ENCODE measurements around the gene TFEB. TPM values are rescaled to one million over a fixed set of nuclear protein-coding genes. Genes with fewer than 3 reads are reported as not detected.

The TFEB gene
- total RNA-seq, 4 donors from 2014 or later = 23.0 to 39.0 (median 34.9) TPM

GRCh38 chr6:41642960-41643898, 92.2 kb downstream of the TFEB start:
- TF ChIP-seq CTCF (IDR thresholded peaks at IDR 0.05) (no peak), POLR2A (IDR thresholded peaks at IDR 0.05) (no peak)
- H3K4me1 ChIP-seq = peaks cover 6 to 11% of the 10 kb centered on the region in 2 donors
- intact Hi-C loops (cut with DNase I) = no loop called here

GRCh38 chr6:41642090-41642959, 93.1 kb downstream of the TFEB start:
- no peaks in the 10 kb centered on the region for H3K36me3 ChIP-seq
- 72% methylated on average over 11 of the region's 11 CpGs for WGBS, 2 donors
- H3K4me1 ChIP-seq = peaks cover 10 to 20% of the 10 kb centered on the region in 2 donors
- DNase-seq = no peak
- no peak overlapping the region for H3K4me3 ChIP-seq (replicated peaks in 1 of 3)
- TF ChIP-seq POLR2A (IDR thresholded peaks at IDR 0.05) (no peak), CTCF (IDR thresholded peaks at IDR 0.05) (no peak)
- no peaks in the 10 kb centered on the region for H3K9me3 ChIP-seq
- no peak overlapping the region for H3K27ac ChIP-seq
- H3K27me3 ChIP-seq = no peaks in the 10 kb centered on the region
- intact Hi-C loops (cut with DNase I) = no loop called here

More at GRCh38 chr6:41642960-41643898, 92.2 kb downstream of the TFEB start:
- H3K4me3 ChIP-seq (replicated peaks in 1 of 3) = no peak overlapping the region
- 75 to 78% methylated on average over 10 of the region's 10 CpGs for WGBS, 2 donors
- no peaks in the 10 kb centered on the region for H3K36me3 ChIP-seq
- no peak for DNase-seq
- no peaks in the 10 kb centered on the region for H3K9me3 ChIP-seq
- no peaks in the 10 kb centered on the region for H3K27me3 ChIP-seq
- H3K27ac ChIP-seq = no peak overlapping the region

- H3K27me3 ChIP-seq = peaks cover 5% of the 10 kb centered on the region
- TF ChIP-seq CTCF (IDR thresholded peaks at IDR 0.05) (no peak), POLR2A (IDR thresholded peaks at IDR 0.05) (no peak)
- H3K4me3 ChIP-seq (replicated peaks in 1 of 3) = no peak overlapping the region
- H3K36me3 ChIP-seq = no peaks in the 10 kb centered on the region
- WGBS, 2 donors = 86 to 91% methylated on average over 9 of the region's 9 CpGs
- peaks cover 19 to 28% of the 10 kb centered on the region in 2 donors for H3K4me1 ChIP-seq
- no peak overlapping the region for H3K27ac ChIP-seq
- intact Hi-C loops (cut with DNase I) = no loop called here
- no peaks in the 10 kb centered on the region for H3K9me3 ChIP-seq
- no peak for DNase-seq
Observed at GRCh38 chr6:41641352-41641925, 94.0 kb downstream of the TFEB start.

- Histone ChIP-seq H3K9me3 (no peaks in the 10 kb centered on the region), H3K36me3 (no peaks in the 10 kb centered on the region), H3K27me3 (peaks cover 6% of the 10 kb centered on the region), H3K4me1 (peaks cover 19 to 28% of the 10 kb centered on the region in 2 donors), H3K4me3 (replicated peaks in 1 of 3) (no peak overlapping the region), H3K27ac (no peak overlapping the region)
- no peak for TF ChIP-seq CTCF (IDR thresholded peaks at IDR 0.05)
- no peak for TF ChIP-seq POLR2A (IDR thresholded peaks at IDR 0.05)
- DNase-seq = no peak
- intact Hi-C loops (cut with DNase I) = no loop called here
- WGBS, 2 donors = 81 to 85% methylated on average over 4 to 7 of the region's 7 CpGs
Observed at GRCh38 chr6:41640426-41640825, 95.0 kb downstream of the TFEB start.

Measured in thyroid gland (tissue), 4 donors.